ENCODE measurements around the gene CALU. TPM values are rescaled to one million over a fixed set of nuclear protein-coding genes. Genes with fewer than 3 reads are reported as not detected.
A peak's percentile ranks its signal among the peaks of the same experiment; 100 is the strongest.

The CALU gene
- polyA plus RNA-seq, 1 donor from 2014 or later: 20.8 TPM

GRCh38 chr7:128752251-128752650 is 13.1 kb downstream of the CALU start:
- no peaks in the 10 kb centered on the region for H3K9me3 Mint-ChIP-seq
- peaks cover 10% of the 10 kb centered on the region for H3K36me3 Mint-ChIP-seq
- H3K27ac Mint-ChIP-seq: no peak overlapping the region
- H3K27me3 Mint-ChIP-seq: no peaks in the 10 kb centered on the region
- H3K4me3 Mint-ChIP-seq: no peak overlapping the region
- peaks cover 0 to 4% (median 4%) of the 10 kb centered on the region in 3 donors for H3K4me1 Mint-ChIP-seq

GRCh38 chr7:128755075-128755818 is 16.1 kb downstream of the CALU start:
- Mint-ChIP-seq H3K27me3 (no peaks in the 10 kb centered on the region), H3K27ac (no peak overlapping the region), H3K4me1 (no peaks in the 10 kb centered on the region), H3K4me3 (no peak overlapping the region), H3K36me3 (peaks cover 7% of the 10 kb centered on the region), H3K9me3 (no peaks in the 10 kb centered on the region)

DNA sequence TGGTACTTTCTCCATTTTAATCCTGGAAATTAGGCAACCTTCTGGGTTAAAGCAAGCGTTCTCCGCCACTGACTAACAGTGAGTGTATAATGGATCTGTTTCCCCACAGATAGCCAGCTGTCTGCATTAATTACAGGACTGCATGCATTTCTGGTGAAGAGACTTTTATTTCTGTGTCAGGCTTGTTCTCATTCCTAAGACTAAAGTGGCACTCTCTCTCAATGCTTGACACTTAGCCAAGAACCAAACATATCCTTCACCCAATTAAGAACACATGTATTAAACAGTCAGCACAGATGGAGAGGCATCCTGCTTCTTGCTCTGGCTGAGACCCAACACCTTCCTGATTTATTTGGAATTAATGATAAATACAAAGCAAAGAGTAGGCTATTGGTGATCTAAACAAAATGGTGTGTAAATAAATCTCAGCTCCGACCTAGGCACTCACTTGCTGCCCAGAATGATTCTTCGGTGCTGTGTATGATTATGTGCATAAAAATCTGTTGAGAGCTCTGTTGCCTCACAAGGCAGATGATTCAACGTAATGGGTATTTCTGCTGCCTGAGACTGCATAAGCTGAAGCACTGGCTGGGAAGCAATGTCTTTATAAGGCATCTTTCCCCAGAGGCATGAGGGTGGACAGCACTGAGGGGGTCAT is 16.8 kb downstream of the CALU start:
- no peaks in the 10 kb centered on the region for H3K27me3 Mint-ChIP-seq
- no peak overlapping the region for H3K4me3 Mint-ChIP-seq
- H3K4me1 Mint-ChIP-seq: no peaks in the 10 kb centered on the region
- H3K27ac Mint-ChIP-seq: no peak overlapping the region
- H3K36me3 Mint-ChIP-seq: peaks cover 7% of the 10 kb centered on the region
- no peaks in the 10 kb centered on the region for H3K9me3 Mint-ChIP-seq

DNA sequence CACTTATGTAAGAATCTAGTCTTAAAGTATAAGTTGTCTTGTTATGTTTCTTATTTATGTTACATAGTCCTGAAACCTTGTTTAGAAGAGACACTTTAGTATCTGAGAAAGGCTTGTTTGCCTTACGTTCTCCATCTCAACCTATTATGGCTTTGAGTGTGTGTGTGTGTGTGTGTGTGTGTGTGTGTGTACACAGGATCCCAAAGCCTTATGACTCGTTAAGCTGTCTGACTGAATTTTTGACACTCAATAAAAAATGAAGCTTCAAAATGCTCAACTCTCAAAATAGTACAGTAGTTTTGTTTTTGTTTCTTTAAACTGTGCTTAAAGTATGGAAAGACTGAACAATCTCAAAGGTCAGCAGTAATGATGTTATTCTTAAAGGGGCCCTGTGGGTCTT is 18.0 kb downstream of the CALU start:
- H3K27me3 Mint-ChIP-seq: no peaks in the 10 kb centered on the region
- H3K27ac Mint-ChIP-seq: no peak overlapping the region
- H3K9me3 Mint-ChIP-seq: no peaks in the 10 kb centered on the region

GRCh38 chr7:128758553-128758952 is 19.4 kb downstream of the CALU start:
- Mint-ChIP-seq H3K27ac (no peak overlapping the region), H3K4me3 (no peak overlapping the region), H3K4me1 (no peaks in the 10 kb centered on the region), H3K36me3 (peaks cover 5% of the 10 kb centered on the region), H3K27me3 (no peaks in the 10 kb centered on the region), H3K9me3 (no peaks in the 10 kb centered on the region)

More for the DNA sequence above, 18.0 kb downstream of the CALU start:
- H3K36me3 Mint-ChIP-seq: peaks cover 5% of the 10 kb centered on the region
- no peak overlapping the region for H3K4me3 Mint-ChIP-seq
- no peaks in the 10 kb centered on the region for H3K4me1 Mint-ChIP-seq

DNA sequence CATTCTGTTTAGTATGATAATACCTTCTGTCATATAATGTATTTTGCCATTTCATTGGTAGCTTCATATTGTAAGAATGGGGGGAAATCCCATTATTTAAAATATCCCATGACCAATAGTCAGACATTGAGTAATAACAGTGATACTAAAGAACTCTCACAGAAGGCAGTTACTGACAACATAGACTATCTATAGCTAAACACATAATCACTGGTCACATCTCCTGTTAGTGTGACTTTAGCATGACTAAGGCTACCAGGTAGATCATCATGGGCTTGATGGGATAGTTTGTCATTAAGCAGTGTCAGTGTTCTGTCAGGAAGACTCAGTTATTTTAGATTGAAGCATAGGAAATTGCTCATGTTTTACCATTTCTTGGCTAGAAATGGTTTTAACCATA is 20.1 kb downstream of the CALU start:
- Mint-ChIP-seq H3K4me3 (no peak overlapping the region), H3K27me3 (no peaks in the 10 kb centered on the region), H3K4me1 (no peaks in the 10 kb centered on the region), H3K9me3 (no peaks in the 10 kb centered on the region), H3K27ac (no peak overlapping the region), H3K36me3 (peaks cover 3% of the 10 kb centered on the region)

DNA sequence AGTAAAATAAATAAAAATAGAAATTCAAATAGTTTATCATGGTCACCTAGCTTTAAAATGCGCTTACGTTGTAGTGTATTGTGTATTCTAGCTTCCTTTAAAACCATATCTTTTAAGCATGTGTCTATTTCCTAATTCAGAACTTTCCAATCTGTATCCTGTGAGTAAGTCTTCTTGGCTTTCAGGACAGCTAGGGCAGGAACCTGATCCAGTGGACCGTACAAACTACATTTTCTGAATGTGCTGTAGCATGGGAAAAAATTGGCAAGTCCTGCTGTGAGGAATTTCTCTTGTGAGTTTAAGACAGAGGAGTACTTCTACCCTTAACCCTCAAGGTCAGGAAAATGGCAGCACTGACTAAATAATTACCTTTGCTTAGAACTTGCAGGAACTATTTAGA is 24.4 kb downstream of the CALU start:
- H3K4me1 Mint-ChIP-seq: no peaks in the 10 kb centered on the region
- H3K36me3 Mint-ChIP-seq: peaks cover 2% of the 10 kb centered on the region
- H3K4me3 Mint-ChIP-seq: no peak overlapping the region
- H3K27me3 Mint-ChIP-seq: no peaks in the 10 kb centered on the region
- no peaks in the 10 kb centered on the region for H3K9me3 Mint-ChIP-seq
- no peak overlapping the region for H3K27ac Mint-ChIP-seq

DNA sequence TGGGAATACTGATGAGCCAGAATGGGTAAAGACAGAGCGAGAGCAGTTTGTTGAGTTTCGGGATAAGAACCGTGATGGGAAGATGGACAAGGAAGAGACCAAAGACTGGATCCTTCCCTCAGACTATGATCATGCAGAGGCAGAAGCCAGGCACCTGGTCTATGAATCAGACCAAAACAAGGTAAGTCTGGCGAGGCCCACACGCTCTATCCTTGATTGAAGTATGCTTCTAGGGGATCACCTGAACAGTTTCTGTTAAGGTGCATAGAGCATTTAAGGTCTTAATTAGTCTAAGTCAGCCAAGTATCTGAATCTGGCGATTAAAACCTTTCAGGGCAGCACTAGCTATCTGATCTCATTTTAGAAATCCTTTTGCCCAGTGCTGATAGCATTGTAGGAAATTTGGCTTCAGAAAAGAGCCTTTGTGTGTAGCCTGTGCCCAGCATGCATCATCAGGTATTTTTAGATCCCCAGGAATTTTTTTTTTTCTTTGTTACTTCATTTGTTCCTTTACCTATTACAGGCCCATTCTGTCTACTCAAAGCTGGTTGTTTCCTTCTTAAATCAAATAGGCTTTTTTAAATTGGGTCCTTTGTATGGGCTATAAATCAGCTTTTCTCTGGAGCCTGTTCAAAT is 28.4 kb downstream of the CALU start:
- H3K36me3 Mint-ChIP-seq: peaks cover 6% of the 10 kb centered on the region
- H3K4me1 Mint-ChIP-seq: no peaks in the 10 kb centered on the region
- H3K27ac Mint-ChIP-seq: peak overlapping the region in 1 of 3 donors; percentile 40
- no peaks in the 10 kb centered on the region for H3K27me3 Mint-ChIP-seq
- H3K9me3 Mint-ChIP-seq: no peaks in the 10 kb centered on the region
- H3K4me3 Mint-ChIP-seq: no peak overlapping the region

- Mint-ChIP-seq H3K9me3 (no peaks in the 10 kb centered on the region), H3K4me3 (no peak overlapping the region), H3K27ac (peak overlapping the region in 1 of 3 donors; percentile 31), H3K4me1 (no peaks in the 10 kb centered on the region), H3K36me3 (peaks cover 14% of the 10 kb centered on the region), H3K27me3 (no peaks in the 10 kb centered on the region)
Observed at GRCh38 chr7:128770233-128770632, 31.1 kb downstream of the CALU start.

DNA sequence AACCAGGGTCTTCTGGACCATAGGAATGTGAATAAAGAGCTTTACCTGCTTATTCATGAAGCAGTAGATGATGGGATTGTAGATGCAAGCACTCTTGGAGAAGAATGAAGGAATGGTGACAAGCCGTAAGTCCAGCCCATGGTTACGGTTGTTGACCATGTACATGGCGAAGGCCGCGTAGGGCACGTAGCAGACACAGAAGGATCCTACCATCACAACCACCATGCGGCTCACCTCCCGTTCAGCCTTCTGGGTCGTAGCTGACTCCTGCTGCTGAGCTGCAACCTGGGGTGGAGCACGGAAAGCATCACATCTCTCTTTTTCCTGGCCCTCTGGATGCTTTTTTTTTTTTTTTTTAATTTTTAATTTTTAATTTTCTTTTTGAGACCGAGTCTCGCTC is 34.4 kb downstream of the CALU start:
- H3K4me1 Mint-ChIP-seq: no peaks in the 10 kb centered on the region
- H3K9me3 Mint-ChIP-seq: peaks cover 0 to 20% (median 9%) of the 10 kb centered on the region in 3 donors
- H3K4me3 Mint-ChIP-seq: peak overlapping the region in 1 of 4 donors; percentile 21
- H3K36me3 Mint-ChIP-seq: peaks cover 17% of the 10 kb centered on the region
- no peaks in the 10 kb centered on the region for H3K27me3 Mint-ChIP-seq
- H3K27ac Mint-ChIP-seq: no peak overlapping the region

DNA sequence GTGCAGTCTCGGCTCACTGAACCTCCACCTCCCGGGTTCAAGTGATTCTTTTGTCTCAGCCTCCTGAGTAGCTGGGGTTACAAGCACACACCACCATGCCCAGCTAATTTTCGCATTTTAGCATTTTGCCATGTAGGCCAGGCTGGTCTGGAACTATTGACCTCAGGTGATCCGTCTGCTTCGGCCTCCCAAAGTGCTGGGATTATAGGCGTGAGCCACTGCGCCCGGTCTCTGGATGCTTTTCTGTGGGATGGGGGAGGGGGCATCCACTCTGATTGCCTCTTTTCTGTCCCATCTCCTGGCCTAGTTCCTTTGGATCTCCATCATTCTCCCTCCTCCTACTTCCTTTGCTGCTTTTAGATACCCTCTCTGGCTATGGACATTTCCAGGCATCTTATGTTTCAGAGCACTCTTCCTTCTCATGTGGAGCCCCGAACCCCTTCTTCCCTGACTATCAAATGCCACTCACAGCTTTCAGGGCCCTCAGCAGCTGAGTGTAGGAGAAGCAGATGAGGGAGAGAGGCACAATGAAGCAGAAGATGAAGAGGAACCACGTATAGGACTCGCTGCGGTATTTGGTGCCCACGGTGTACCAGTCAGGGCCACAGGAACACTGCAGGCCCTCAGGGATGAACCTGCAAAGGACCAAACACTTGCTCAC is 35.0 kb downstream of the CALU start:
- peaks cover 15% of the 10 kb centered on the region for H3K36me3 Mint-ChIP-seq
- no peak overlapping the region for H3K4me3 Mint-ChIP-seq
- H3K27ac Mint-ChIP-seq: no peak overlapping the region

GRCh38 chr7:128774921-128775320 is 35.8 kb downstream of the CALU start:
- H3K36me3 Mint-ChIP-seq: peaks cover 15% of the 10 kb centered on the region
- no peak overlapping the region for H3K27ac Mint-ChIP-seq
- H3K9me3 Mint-ChIP-seq: peaks cover 0 to 20% (median 9%) of the 10 kb centered on the region in 3 donors
- no peak overlapping the region for H3K4me3 Mint-ChIP-seq
- peaks cover under 1% of the 10 kb centered on the region for H3K27me3 Mint-ChIP-seq
- H3K4me1 Mint-ChIP-seq: no peaks in the 10 kb centered on the region

More for the DNA sequence above, 35.0 kb downstream of the CALU start:
- H3K4me1 Mint-ChIP-seq: no peaks in the 10 kb centered on the region
- H3K9me3 Mint-ChIP-seq: peaks cover 0 to 20% (median 9%) of the 10 kb centered on the region in 3 donors
- H3K27me3 Mint-ChIP-seq: no peaks in the 10 kb centered on the region

DNA sequence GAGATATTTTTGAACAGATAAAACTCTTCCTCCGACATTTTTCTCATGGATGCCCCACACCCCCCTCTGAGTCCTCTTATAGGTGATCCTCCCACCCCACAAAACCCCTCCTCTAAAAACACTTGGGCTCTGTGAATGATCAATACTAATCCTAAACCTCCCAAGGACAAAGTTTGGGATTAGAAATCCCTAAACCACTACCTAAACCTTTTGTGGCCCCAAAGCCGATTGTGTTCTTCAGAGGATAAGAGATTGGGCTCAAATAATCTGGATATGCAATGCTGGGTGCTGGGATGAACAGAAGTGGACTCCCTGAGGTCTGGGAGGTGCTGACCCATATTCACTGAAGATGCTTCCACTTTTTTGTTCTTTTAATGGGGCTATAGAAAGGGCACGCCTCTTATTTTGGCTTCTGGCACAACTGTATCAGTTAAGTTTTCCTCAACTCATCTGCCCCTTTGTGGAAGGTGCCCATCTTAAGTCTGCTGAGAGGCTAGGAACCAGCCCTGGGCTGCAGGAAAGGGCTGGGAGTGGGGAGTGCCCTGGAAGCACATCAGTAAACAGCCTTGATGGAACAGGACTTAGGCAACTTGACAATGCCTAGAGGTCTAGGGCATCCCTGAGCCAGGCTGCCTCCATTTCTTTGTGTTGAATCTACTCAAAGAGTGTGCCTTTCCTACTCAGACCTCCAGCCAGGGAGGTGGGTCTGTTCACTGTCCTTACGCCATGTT is 36.8 kb downstream of the CALU start, which contains the start of gene OPN1SW:
TSS of gene OPN1SW (minus strand) at position 51 of the 731 bp plus-strand sequence. CDS start at position 38, 13 bp downstream.
- Mint-ChIP-seq H3K27me3 (peaks cover 1% of the 10 kb centered on the region), H3K4me3 (no peak within 1 kb of the TSS), H3K36me3 (peaks cover 15% of the 10 kb centered on the region), H3K9me3 (peaks cover 0 to 20% (median 9%) of the 10 kb centered on the region in 3 donors), H3K27ac (no peak within 1 kb of the TSS), H3K4me1 (no peaks in the 10 kb centered on the region)
